Mesenchymal stem cell (in vitro differentiated cells and primary cell): ENCODE measurements around the gene CYTH3.

Source experiments
- DNase-seq: peaks from one replicate; pipeline ENCODE4 v3.0.0-alpha.2; 2013
- H2AFZ ChIP-seq: one replicate; pipeline ENCODE4 v1.6.1; 2013; ENCODE audit warnings: low read depth, mild to moderate bottlenecking, control low read depth, inconsistent platforms, low read length, moderate library complexity
- H2AK5ac ChIP-seq: 2 replicates; pipeline ENCODE4 v1.6.1; 2013; ENCODE audit warnings: low read length, moderate library complexity, mild to moderate bottlenecking, inconsistent platforms; ENCODE audit not compliant: severe bottlenecking
- H2BK120ac ChIP-seq: one replicate; pipeline ENCODE4 v1.6.1; 2013; ENCODE audit warnings: low read depth, mild to moderate bottlenecking, inconsistent platforms, low read length, moderate library complexity
- H2BK12ac ChIP-seq, 2 experiments: one replicate each; pipeline ENCODE4 v1.6.1; 2013; ENCODE audit warnings: inconsistent platforms in 2 of 2, low read length in 2 of 2, mild to moderate bottlenecking in 2 of 2, moderate library complexity in 2 of 2, control low read depth in 1 of 2
- H2BK15ac ChIP-seq: one replicate; pipeline ENCODE4 v1.6.1; 2013; ENCODE audit warnings: mild to moderate bottlenecking, low read depth, inconsistent platforms; ENCODE audit not compliant: poor library complexity, severe bottlenecking
- H2BK5ac ChIP-seq: 2 replicates; pipeline ENCODE4 v1.6.1; 2013; ENCODE audit warnings: low read depth, mild to moderate bottlenecking, low read length, control low read depth, inconsistent platforms; ENCODE audit not compliant: poor library complexity, severe bottlenecking
- H3K14ac ChIP-seq, 2 experiments: one replicate each; pipeline ENCODE4 v1.6.1; 2013; ENCODE audit warnings: inconsistent platforms in 2 of 2, low read length in 2 of 2, control low read depth in 1 of 2, mild to moderate bottlenecking in 1 of 2, moderate library complexity in 1 of 2
- H3K18ac ChIP-seq, 2 experiments: one replicate each; pipeline ENCODE4 v1.6.1; 2013; ENCODE audit warnings: inconsistent platforms in 2 of 2, low read length in 2 of 2, control low read depth in 1 of 2, low read depth in 1 of 2, mild to moderate bottlenecking in 1 of 2
- H3K23ac ChIP-seq, 2 experiments: one replicate each; pipeline ENCODE4 v1.6.1; 2013; ENCODE audit warnings: inconsistent platforms in 2 of 2, low read length in 2 of 2, mild to moderate bottlenecking in 2 of 2, moderate library complexity in 2 of 2, control low read depth in 1 of 2
- H3K27ac ChIP-seq: 2 replicates; pipeline ENCODE4 v1.5.1; 2013; ENCODE audit warnings: mild to moderate bottlenecking, moderate library complexity, low read length, control low read depth, inconsistent platforms; ENCODE audit not compliant: poor library complexity, severe bottlenecking
- H3K27me3 ChIP-seq, 2 experiments: 2 replicates each; pipeline versions ENCODE4 v1.6.1 to v1.7.0; 2013; ENCODE audit warnings: low read length in 2 of 2, mild to moderate bottlenecking in 2 of 2, moderate library complexity in 2 of 2, control low read depth in 1 of 2, inconsistent platforms in 1 of 2; ENCODE audit not compliant: control insufficient read depth in 1 of 2, insufficient read depth in 1 of 2
- H3K36me3 ChIP-seq, 2 experiments: 2 replicates each; pipeline versions ENCODE4 v1.6.1 to v1.7.0; 2013; ENCODE audit warnings: low read length in 2 of 2, control low read depth in 1 of 2, inconsistent platforms in 1 of 2, low read depth in 1 of 2, mild to moderate bottlenecking in 1 of 2; ENCODE audit not compliant: insufficient read depth in 2 of 2, control insufficient read depth in 1 of 2
- H3K4ac ChIP-seq, 2 experiments: one replicate each; pipeline ENCODE4 v1.6.1; 2013; ENCODE audit warnings: inconsistent platforms in 2 of 2, low read length in 2 of 2, mild to moderate bottlenecking in 2 of 2, moderate library complexity in 2 of 2, control low read depth in 1 of 2, low read depth in 1 of 2
- H3K4me1 ChIP-seq: 2 replicates; pipeline ENCODE4 v1.6.1; 2013; ENCODE audit warnings: low read depth, low read length, control low read depth; ENCODE audit not compliant: control insufficient read depth, insufficient read depth
- H3K4me2 ChIP-seq: 2 replicates; pipeline ENCODE4 v1.6.1; 2013; ENCODE audit warnings: low read length, mild to moderate bottlenecking, inconsistent platforms; ENCODE audit not compliant: poor library complexity, severe bottlenecking
- H3K4me3 ChIP-seq, 2 experiments: 2 replicates each; pipeline versions ENCODE4 v1.5.1 to v1.7.0; 2013; ENCODE audit warnings: low read length in 2 of 2, mild to moderate bottlenecking in 2 of 2, control low read depth in 1 of 2, low read depth in 1 of 2; ENCODE audit not compliant: insufficient read depth in 1 of 2
- H3K79me1 ChIP-seq: replicated peaks from 2 replicates; pipeline ENCODE4 v1.6.1; 2013; ENCODE audit warnings: mild to moderate bottlenecking, control low read depth, low read length, inconsistent platforms; ENCODE audit not compliant: poor library complexity, severe bottlenecking
- H3K9ac ChIP-seq: 2 replicates; pipeline ENCODE4 v1.7.0; 2013; ENCODE audit warnings: mild to moderate bottlenecking, low read length, moderate library complexity
- H3K9me3 ChIP-seq: 2 replicates; pipeline ENCODE4 v1.7.0; 2013; ENCODE audit warnings: mild to moderate bottlenecking, low read length; ENCODE audit not compliant: control insufficient read depth
- H4K8ac ChIP-seq: one replicate; pipeline ENCODE4 v1.6.1; 2013; ENCODE audit warnings: inconsistent platforms, mild to moderate bottlenecking, low read length, moderate library complexity
- H4K91ac ChIP-seq: one replicate; pipeline ENCODE4 v1.6.1; 2013; ENCODE audit warnings: mild to moderate bottlenecking, low read length, inconsistent platforms
- WGBS: methylation state at CpG from one replicate; pipeline ENCODE4 v1.1.7; 2013; ENCODE audit warnings: mixed read lengths; 5-methylcytosine and 5-hydroxymethylcytosine counted together

CYTH3 gene

DNA sequence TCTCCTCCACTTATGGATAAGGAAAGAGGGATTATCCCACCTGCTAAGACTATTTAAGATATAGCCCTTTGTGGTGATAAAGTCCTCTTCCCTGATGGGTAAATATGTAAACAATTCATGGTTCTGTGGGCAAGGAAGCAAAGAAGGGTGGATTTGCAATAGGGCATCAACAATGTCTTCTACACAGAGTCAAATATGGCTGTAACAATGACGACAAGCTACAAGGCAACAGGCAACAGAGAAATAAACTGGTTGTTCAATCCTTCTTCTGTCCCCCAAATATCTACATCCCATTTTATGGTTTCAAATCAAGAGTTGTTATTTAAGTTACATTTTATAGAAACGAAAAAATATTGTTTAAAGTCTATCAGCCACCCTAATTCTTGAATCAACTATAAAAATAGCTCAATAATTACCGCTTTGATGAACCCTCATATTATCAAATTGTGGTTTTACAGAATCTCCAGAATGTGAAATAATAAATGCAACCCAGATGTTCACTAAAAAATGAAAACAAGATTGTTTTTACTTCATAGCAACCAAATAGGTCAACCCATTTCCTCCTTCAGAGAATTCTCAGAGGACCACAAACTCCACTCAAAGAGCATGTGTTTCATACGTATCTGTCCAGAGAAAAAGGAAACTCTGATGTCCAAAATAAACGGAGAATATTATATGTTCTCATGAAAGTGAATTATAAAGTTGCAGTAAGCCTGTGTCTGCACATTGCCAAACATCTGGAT is 13.8 kb downstream of the CYTH3 start:
- H3K79me1 ChIP-seq, result peaks cover 25% of the 10 kb centered on the region
- H2AFZ ChIP-seq, result no peak overlapping the region
- H4K91ac ChIP-seq, result no peak overlapping the region
- H2BK120ac ChIP-seq, result no peak overlapping the region
- 87% methylated on average over 3 of the region's 5 CpGs for WGBS
- no peak overlapping the region for H3K27ac ChIP-seq
- H2BK12ac ChIP-seq, result no peak overlapping the region
- H4K8ac ChIP-seq, result no peak overlapping the region
- peak; percentile 74 for DNase-seq
- H3K4me3 ChIP-seq, result peak overlapping the region in 1 of 2 experiments; percentile 50
- peaks cover 3% of the 10 kb centered on the region for H3K4me1 ChIP-seq
- H3K18ac ChIP-seq, result no peak overlapping the region
- H3K9ac ChIP-seq, result peak overlapping the region; percentile 93
- H3K4ac ChIP-seq, result no peak overlapping the region
- H3K36me3 ChIP-seq, result no peaks in the 10 kb centered on the region
- no peak overlapping the region for H3K4me2 ChIP-seq
- no peak overlapping the region for H2BK5ac ChIP-seq
- H3K27me3 ChIP-seq, result no peaks in the 10 kb centered on the region
- no peaks in the 10 kb centered on the region for H3K9me3 ChIP-seq
- no peak overlapping the region for H3K23ac ChIP-seq
- no peak overlapping the region for H3K14ac ChIP-seq
- no peak overlapping the region for H2BK15ac ChIP-seq
- H2AK5ac ChIP-seq, result no peak overlapping the region

DNA sequence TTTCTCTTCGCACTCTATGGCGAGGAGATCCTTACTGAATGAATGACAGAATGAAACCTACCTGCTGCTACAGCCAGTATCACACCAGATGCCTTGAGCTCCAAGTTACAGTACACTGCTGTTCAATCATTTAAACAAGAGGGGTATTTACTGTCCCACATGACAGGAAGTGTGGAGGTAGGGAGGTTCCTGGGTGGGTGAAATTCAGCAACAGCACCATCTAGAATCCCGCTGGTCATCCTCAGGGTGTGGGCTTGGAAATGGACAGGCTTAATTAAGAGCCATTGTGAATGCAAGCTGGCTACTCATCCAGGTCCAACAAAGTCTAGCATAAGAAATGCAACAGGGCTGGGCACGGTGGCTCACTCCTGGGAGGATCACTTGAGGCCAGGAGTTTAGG is 14.7 kb downstream of the CYTH3 start:
- Histone ChIP-seq H3K9ac (peak overlapping the region; percentile 93), H2BK5ac (no peak overlapping the region), H3K18ac (no peak overlapping the region), H3K9me3 (no peaks in the 10 kb centered on the region), H2AK5ac (no peak overlapping the region), H3K79me1 (peaks cover 26% of the 10 kb centered on the region), H3K4me1 (peaks cover 3% of the 10 kb centered on the region), H3K27ac (no peak overlapping the region), H4K8ac (no peak overlapping the region), H3K23ac (peak overlapping the region in 1 of 2 experiments; percentile 67), H4K91ac (no peak overlapping the region), H2BK15ac (no peak overlapping the region), H3K14ac (peak overlapping the region in 1 of 2 experiments; percentile 44), H3K27me3 (no peaks in the 10 kb centered on the region), H3K4me2 (no peak overlapping the region), H3K4ac (peak overlapping the region in 1 of 2 experiments; percentile 28), H2BK120ac (no peak overlapping the region), H2AFZ (no peak overlapping the region), H3K4me3 (no peak overlapping the region), H2BK12ac (peak overlapping the region in 1 of 2 experiments; percentile 90), H3K36me3 (no peaks in the 10 kb centered on the region)
- DNase-seq, result no peak
- 97% methylated on average over 4 of the region's 4 CpGs for WGBS

DNA sequence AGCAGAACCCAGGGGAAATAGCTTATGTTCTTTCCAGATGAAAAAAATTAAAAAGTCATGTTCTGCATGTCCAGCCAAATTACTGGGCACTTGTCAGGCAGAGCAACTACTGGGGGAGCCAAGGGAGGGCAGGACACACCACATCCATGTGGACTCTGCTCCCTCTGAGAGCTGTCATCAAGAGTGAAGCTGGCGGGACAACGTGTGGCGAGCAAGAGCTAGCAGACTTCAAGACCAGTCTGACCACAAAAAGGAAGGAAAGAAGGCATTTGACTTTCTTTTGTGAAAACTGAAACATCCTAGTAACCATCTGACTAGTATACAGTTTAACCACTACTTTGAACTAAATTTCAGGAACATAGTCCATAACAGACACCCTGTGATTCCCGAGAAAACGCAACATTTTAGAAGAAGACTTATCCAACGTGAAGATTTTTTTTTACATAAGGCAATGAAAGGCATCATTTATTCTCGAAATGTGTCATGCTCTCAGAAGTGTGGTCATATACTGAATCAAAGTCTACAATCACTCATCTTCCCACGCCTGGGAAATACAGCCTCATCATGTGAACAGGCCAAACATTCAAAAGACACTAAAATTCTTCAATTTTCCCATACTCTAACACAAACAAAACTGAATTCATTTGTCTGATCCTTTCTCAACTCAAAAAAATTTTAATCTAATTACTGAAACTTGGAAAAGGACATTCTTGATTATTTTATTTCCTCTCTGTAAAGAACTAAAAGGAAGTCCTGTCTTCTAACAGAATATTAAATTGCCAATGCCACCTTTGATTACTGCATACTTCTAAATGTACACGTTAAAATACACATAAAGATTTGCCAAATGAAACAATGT is 15.5 kb downstream of the CYTH3 start:
- no peak overlapping the region for H2BK15ac ChIP-seq
- H2AFZ ChIP-seq, result no peak overlapping the region
- H4K91ac ChIP-seq, result no peak overlapping the region
- H3K18ac ChIP-seq, result no peak overlapping the region
- no peak overlapping the region for H4K8ac ChIP-seq
- H3K4me3 ChIP-seq, result peak overlapping the region in 1 of 2 experiments; percentile 34
- no peak overlapping the region for H3K27ac ChIP-seq
- H3K79me1 ChIP-seq, result peaks cover 23% of the 10 kb centered on the region
- H2BK5ac ChIP-seq, result no peak overlapping the region
- H3K9ac ChIP-seq, result peak overlapping the region; percentile 93
- no peaks in the 10 kb centered on the region for H3K27me3 ChIP-seq
- H3K4ac ChIP-seq, result no peak overlapping the region
- H3K4me1 ChIP-seq, result peaks cover 3% of the 10 kb centered on the region
- H3K4me2 ChIP-seq, result no peak overlapping the region
- 87% methylated on average over 8 of the region's 9 CpGs for WGBS
- H3K36me3 ChIP-seq, result no peaks in the 10 kb centered on the region
- no peak overlapping the region for H2BK12ac ChIP-seq
- H2AK5ac ChIP-seq, result no peak overlapping the region
- peak; percentile 68 for DNase-seq
- H3K9me3 ChIP-seq, result no peaks in the 10 kb centered on the region
- H3K14ac ChIP-seq, result no peak overlapping the region
- no peak overlapping the region for H3K23ac ChIP-seq
- H2BK120ac ChIP-seq, result no peak overlapping the region

DNA sequence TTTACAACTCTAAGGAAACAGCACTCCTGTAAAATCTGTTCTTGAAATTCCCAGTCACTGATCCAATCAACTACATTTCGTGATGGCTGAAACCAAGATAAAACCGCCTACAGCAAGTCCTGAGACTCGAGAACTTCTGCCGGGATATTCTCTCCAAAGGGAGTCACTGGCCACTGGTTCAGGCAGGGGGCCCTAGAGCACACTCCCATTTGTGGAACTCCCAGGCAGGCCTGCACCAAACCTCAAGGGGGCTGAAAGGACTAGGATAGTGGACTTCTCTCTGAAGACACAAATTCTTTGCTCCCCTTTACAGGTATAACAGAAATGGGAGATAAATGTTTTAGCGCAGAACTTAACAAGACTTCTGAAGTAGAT is 16.3 kb downstream of the CYTH3 start:
- Histone ChIP-seq H3K36me3 (no peaks in the 10 kb centered on the region), H3K4me3 (peak overlapping the region in 1 of 2 experiments; percentile 34), H3K4me1 (peaks cover 3% of the 10 kb centered on the region), H3K27ac (no peak overlapping the region), H3K27me3 (no peaks in the 10 kb centered on the region), H3K79me1 (peaks cover 21% of the 10 kb centered on the region), H2BK15ac (no peak overlapping the region), H2BK12ac (no peak overlapping the region), H4K8ac (no peak overlapping the region), H3K18ac (no peak overlapping the region), H3K4ac (no peak overlapping the region), H3K9me3 (no peaks in the 10 kb centered on the region), H2BK5ac (no peak overlapping the region), H2AFZ (no peak overlapping the region), H3K14ac (no peak overlapping the region), H3K23ac (no peak overlapping the region), H3K4me2 (no peak overlapping the region), H4K91ac (no peak overlapping the region), H2AK5ac (no peak overlapping the region), H2BK120ac (no peak overlapping the region), H3K9ac (peak overlapping the region; percentile 93)
- 76% methylated on average over 5 of the region's 5 CpGs for WGBS
- no peak for DNase-seq
